GM12878 (cell line): Measurements from ENCODE around the gene CDC14B. TPM values are rescaled to one million over a fixed set of nuclear protein-coding genes. Genes with fewer than 3 reads are reported as not detected.

Source experiments
- ATAC-seq: fragments of 200-7000 bp; cut with Tn5 transposase; 3 replicates; pipeline ENCODE4 v1.9.1; 2020; ENCODE audit warnings: mild to moderate bottlenecking, moderate library complexity
- BruUV-seq: library from RNA; stranded (reverse); fragments of 400-500 nt; replicated peaks from 2 replicates; lab custom pipeline; 2021; lab: Mats Ljungman, UMichigan
- CTCF ChIA-PET: fragments of 300-600 bp; sonication (Branson Sonifier 250); formaldehyde crosslinking; extraction: SDS; loops from one replicate; lab custom pipeline; 2021; ENCODE audit warnings: inconsistent platforms; lab: Yijun Ruan, JAX
- POLR2A ChIA-PET: fragments of 350-600 bp; formaldehyde crosslinking; extraction: SDS; loops from one replicate; lab custom pipeline; 2021; ENCODE audit warnings: inconsistent platforms; lab: Charles Lee
- RAD21 ChIA-PET: fragments of 300-600 bp; sonication (Branson Sonifier 250); formaldehyde crosslinking; loops from one replicate; lab custom pipeline; 2023; ENCODE audit warnings: antibody characterized with exemption; ENCODE audit not compliant: unreplicated experiment; lab: Charles Lee
- SMC1A ChIA-PET: fragments of 300-600 bp; sonication (Branson Sonifier 250); formaldehyde crosslinking; loops from one replicate; lab custom pipeline; 2023; ENCODE audit not compliant: unreplicated experiment, uncharacterized antibody; lab: Charles Lee
- DNase-seq: peaks from one replicate; pipeline ENCODE4 v3.0.0-alpha.2; 2011; ENCODE audit warnings: low read depth, low spot score
- FAIRE-seq: peaks from 3 replicates; lab custom pipeline; 2011; peaks lifted over from hg19 to GRCh38; lab: Jason Lieb, UNC
- H2AFZ ChIP-seq: 2 replicates; pipeline ENCODE4 v1.6.0; 2011; ENCODE audit warnings: low read depth, low read length, control low read depth; ENCODE audit not compliant: control insufficient read depth
- H3K27ac ChIP-seq: 2 replicates; pipeline ENCODE4 v1.5.1; 2011; ENCODE audit warnings: control low read depth; ENCODE audit not compliant: control insufficient read depth, insufficient read depth
- H3K27me3 ChIP-seq, 2 experiments: replicated peaks in 1 of 2; 2 replicates each; pipeline versions ENCODE4 v1.6.0 to v1.6.1; 2011; ENCODE audit warnings: low read length in 1 of 2; ENCODE audit not compliant: control insufficient read depth in 2 of 2, insufficient read depth in 2 of 2
- H3K36me3 ChIP-seq, 2 experiments: 2 replicates each; pipeline ENCODE4 v1.5.1; 2011; ENCODE audit warnings: low read length in 1 of 2; ENCODE audit not compliant: control insufficient read depth in 2 of 2, insufficient read depth in 2 of 2
- H3K4me1 ChIP-seq: 2 replicates; pipeline ENCODE4 v1.6.1; 2011; ENCODE audit warnings: mild to moderate bottlenecking, low read length, moderate library complexity, mixed read lengths; ENCODE audit not compliant: control insufficient read depth, insufficient read depth
- H3K4me2 ChIP-seq: 2 replicates; pipeline ENCODE4 v1.6.0; 2011; ENCODE audit warnings: control low read depth; ENCODE audit not compliant: control insufficient read depth, insufficient read depth
- H3K4me3 ChIP-seq: fragments of 200-600 bp; sonication (generic); 2 replicates; pipeline ENCODE4 v1.5.1; 2016
- H3K79me2 ChIP-seq: 2 replicates; pipeline ENCODE4 v1.6.0; 2011; ENCODE audit warnings: low read length; ENCODE audit not compliant: control insufficient read depth, insufficient read depth
- H3K9ac ChIP-seq: 2 replicates; pipeline ENCODE4 v1.8.0; 2011; ENCODE audit warnings: low read length, control low read depth, mixed read lengths; ENCODE audit not compliant: control insufficient read depth, insufficient read depth
- H3K9me3 ChIP-seq: replicated peaks from 3 replicates; pipeline ENCODE4 v1.5.1; 2011; ENCODE audit warnings: mild to moderate bottlenecking, low read length; ENCODE audit not compliant: control insufficient read depth, insufficient read depth
- H4K20me1 ChIP-seq: 2 replicates; pipeline ENCODE4 v1.6.0; 2011; ENCODE audit not compliant: control insufficient read depth, insufficient read depth
- CEBPZ ChIP-seq: fragments of 150-350 bp; IDR thresholded peaks from 2 replicates; pipeline ENCODE4 v1.6.1; 2016; ENCODE audit warnings: low read depth, low read length
- CREM ChIP-seq: IDR thresholded peaks from 2 replicates; pipeline ENCODE4 v1.6.1; 2014; ENCODE audit warnings: antibody characterized with exemption, low read depth
- FOXM1 ChIP-seq: IDR thresholded peaks from 2 replicates; pipeline ENCODE4 v1.6.1; 2012; ENCODE audit warnings: low read depth, mild to moderate bottlenecking, inconsistent platforms, low read length, moderate library complexity
- HSF1 ChIP-seq: fragments of 150-350 bp; IDR thresholded peaks from 2 replicates; pipeline ENCODE4 v1.6.1; 2014; ENCODE audit warnings: mild to moderate bottlenecking, low read depth, low read length
- JUNB ChIP-seq: IDR thresholded peaks from 2 replicates; pipeline ENCODE4 v1.6.1; 2016; ENCODE audit warnings: antibody characterized with exemption, mild to moderate bottlenecking
- MYC ChIP-seq: IDR thresholded peaks from 2 replicates; pipeline ENCODE4 v1.6.1; 2011; ENCODE audit warnings: mild to moderate bottlenecking, low read length, moderate library complexity, inconsistent platforms; ENCODE audit not compliant: insufficient read depth, insufficient replicate concordance, insufficient read length, severe bottlenecking
- NFIC ChIP-seq: IDR thresholded peaks from 2 replicates; pipeline ENCODE4 v1.6.1; 2012; ENCODE audit warnings: low read depth, mild to moderate bottlenecking, inconsistent platforms, low read length, moderate library complexity
- RBBP5 ChIP-seq: fragments of 200-600 bp; sonication (generic); conservative IDR thresholded peaks from 2 replicates; pipeline ENCODE4 v1.6.1; 2016
- RELA ChIP-seq: fragments of 450-650 bp; IDR thresholded peaks from 2 replicates; pipeline ENCODE4 v1.8.0; 2014; ENCODE audit warnings: borderline replicate concordance; ENCODE audit not compliant: partially characterized antibody
- RUNX3 ChIP-seq: IDR thresholded peaks from 2 replicates; pipeline ENCODE4 v1.6.1; 2012; ENCODE audit warnings: low read length, inconsistent platforms
- STAT3 ChIP-seq: IDR thresholded peaks from 2 replicates; pipeline ENCODE4 v1.6.1; 2011; ENCODE audit warnings: low read depth, low read length, improper control_type of control experiment
- TBL1XR1 ChIP-seq: IDR thresholded peaks from 2 replicates; pipeline ENCODE4 v1.6.1; 2012; ENCODE audit warnings: low read depth, low read length, improper control_type of control experiment
- TCF7 ChIP-seq: IDR thresholded peaks from 2 replicates; pipeline ENCODE4 v1.6.1; 2014; ENCODE audit warnings: antibody characterized with exemption, borderline replicate concordance
- ZBED1 ChIP-seq: IDR thresholded peaks from 2 replicates; pipeline ENCODE4 v1.6.1; 2016; ENCODE audit warnings: borderline replicate concordance
- ZNF592 ChIP-seq: fragments of 450-650 bp; IDR thresholded peaks from 2 replicates; pipeline ENCODE4 v1.6.1; 2017; ENCODE audit warnings: mild to moderate bottlenecking, moderate library complexity
- WGBS: methylation state at CpG from one replicate; pipeline ENCODE4 v1.1.6; 2016; ENCODE audit warnings: low lambda C conversion rate; ENCODE audit not compliant: insufficient replicate concordance, insufficient coverage; ENCODE audit errors: missing lambda C conversion rate; 5-methylcytosine and 5-hydroxymethylcytosine counted together
- in situ Hi-C: fragments of 300-500 bp; cut with MboI; formaldehyde crosslinking; loops from 9 replicates; pipeline ENCODE4 v1.14.3; 2018; ENCODE audit warnings: mixed read lengths
- intact Hi-C: fragments of 100-400 bp; cut with micrococcal nuclease; formaldehyde crosslinking; loops from one replicate; pipeline ENCODE4 v1.14.2; 2022; ENCODE audit not compliant: unreplicated experiment
- polyA plus RNA-seq, 11 experiments: library from polyadenylated mRNA; depleted of rRNA in 4 of 11; unstranded in 6 of 11; stranded (reverse) in 5 of 11; fragments of >200 nt; fragmentation: Nextera tagmentation in 4 of 11; fragmentation: Illumina TruSeq in 1 of 11; extraction: Ambion mirVana in 4 of 11; extraction: Trizol in 1 of 11; gene quantifications; 1 replicate in 1 of 11; 2 replicates in 10 of 11; pipeline versions ENCODE4 v1.2.1 to v1.2.3, GENCODE V29; 2011 to 2016; ENCODE audit warnings: inconsistent platforms in 2 of 11, missing spikeins in 2 of 11, low read depth in 1 of 11
- total RNA-seq, 4 experiments: library from RNA; depleted of rRNA in 3 of 4; stranded (reverse); fragments of >200 nt in 3 of 4; fragmentation: Illumina TruSeq in 1 of 4; extraction: Trizol in 1 of 4; gene quantifications; 2 replicates each; pipeline versions ENCODE4 v1.2.1 to v1.2.3, GENCODE V29; 2013 to 2021

The CDC14B gene
- total and polyA plus RNA-seq, 10 of the 15 experiments (the other 5 are each of a cell fraction or from before 2014, with no cell fraction given): 3.7 to 11.7 (median 6.2) TPM

- WGBS: 91% methylated on average over 3 of the region's 3 CpGs
- Histone ChIP-seq H3K9ac (no peak overlapping the region), H3K4me1 (peaks cover 26% of the 10 kb centered on the region), H2AFZ (no peak overlapping the region), H3K4me2 (no peak overlapping the region), H4K20me1 (no peaks in the 10 kb centered on the region), H3K36me3 (no peaks in the 10 kb centered on the region), H3K4me3 (no peak overlapping the region), H3K79me2 (no peaks in the 10 kb centered on the region), H3K9me3 (no peaks in the 10 kb centered on the region), H3K27ac (no peak overlapping the region), H3K27me3 (no peaks in the 10 kb centered on the region)
- CTCF ChIA-PET: interaction anchor here (1.4 kb wide), 1 partner anchor 38 kb away, joined by 3 read pairs; no protein-coding TSS in a partner anchor
- intact Hi-C loops (no loop called here), in situ Hi-C loops (no loop called here)
- no TSS peak for BruUV-seq
- no peak for FAIRE-seq
- TF ChIP-seq FOXM1 (peak; percentile 74; the same call in 1 of the 2 replicates), CREM (0 out of 2 replicates have a peak, but pooled peaks have one; percentile 42), ZNF592 (no peak), CEBPZ (no peak), RUNX3 (peak; percentile 84; the same call in 1 of the 2 replicates), NFIC (peak; percentile 83; the same call in 1 of the 2 replicates), TBL1XR1 (no peak), MYC (no peak), STAT3 (no peak), ZBED1 (peak; percentile 61; the same call in 1 of the 2 replicates), RBBP5 (no peak), HSF1 (no peak), TCF7 (peak; percentile 81), JUNB (peak; percentile 80), RELA (no peak)
- no peak for DNase-seq
- SMC1A ChIA-PET: interaction anchor here (1.5 kb wide), 1 partner anchor 9 kb away, joined by 4 read pairs; no protein-coding TSS in a partner anchor
- POLR2A ChIA-PET: no interaction called here
- RAD21 ChIA-PET: no interaction called here
- no peak for ATAC-seq
Measured at GRCh38 chr9:96480736-96481135, 138.9 kb downstream of the CDC14B start.
